Activated T-helper 2 cell treated with anti-CD3 and anti-CD28 coated beads, Interferon-gamma antibody, Interleukin-2, Interleukin-4, amounts not matched to agents 10 μg/mL and 5 μg/mL and 100 μg/mL, durations not matched to agents 14 hours and 24 hours and 36 hours (primary cell): ENCODE data around the gene L3MBTL4. TPM values are rescaled to one million over a fixed set of nuclear protein-coding genes. Genes with fewer than 3 reads are reported as not detected.

ENCODE experiments used
- DNase-seq: peaks from one replicate; pipeline ENCODE4 v3.0.0; 2021; ENCODE audit warnings: low spot score
- H3K27ac Mint-ChIP-seq: one replicate; pipeline ENCODE4 v1.8.0; 2021; ENCODE audit warnings: mixed read lengths
- H3K27me3 Mint-ChIP-seq: one replicate; pipeline ENCODE4 v1.8.0; 2021; ENCODE audit warnings: low read depth, mixed read lengths
- H3K36me3 Mint-ChIP-seq: one replicate; pipeline ENCODE4 v1.8.0; 2021; ENCODE audit warnings: low read depth, mixed read lengths
- H3K4me1 Mint-ChIP-seq: one replicate; pipeline ENCODE4 v1.8.0; 2021; ENCODE audit warnings: low read depth, mixed read lengths
- H3K4me3 Mint-ChIP-seq: one replicate; pipeline ENCODE4 v1.8.0; 2021; ENCODE audit warnings: low read depth, mild to moderate bottlenecking, moderate library complexity, mixed read lengths
- H3K9me3 Mint-ChIP-seq: one replicate; pipeline ENCODE4 v1.8.0; 2021; ENCODE audit warnings: mixed read lengths
- intact Hi-C: fragments of 100-400 bp; cut with micrococcal nuclease; formaldehyde crosslinking; loops from one replicate; pipeline ENCODE4 v1.15.1; 2023
- total RNA-seq: library from RNA; stranded (reverse); gene quantifications from 2 replicates; pipeline ENCODE4 v1.2.3, GENCODE V29; 2022

Gene L3MBTL4
- total RNA-seq, 1 donor from 2014 or later: 0.05 TPM

GRCh38 chr18:6031442-6031841, 383.3 kb downstream of the L3MBTL4 start:
- intact Hi-C loops: no loop called here
- peaks cover 4% of the 10 kb centered on the region for H3K27me3 Mint-ChIP-seq
- peaks cover 5% of the 10 kb centered on the region for H3K9me3 Mint-ChIP-seq
- DNase-seq: no peak
- no peak overlapping the region for H3K4me3 Mint-ChIP-seq
- H3K27ac Mint-ChIP-seq: no peak overlapping the region
- no peaks in the 10 kb centered on the region for H3K36me3 Mint-ChIP-seq
- peaks cover 4% of the 10 kb centered on the region for H3K4me1 Mint-ChIP-seq

- H3K4me1 Mint-ChIP-seq: peaks cover 4% of the 10 kb centered on the region
Observed at GRCh38 chr18:6031002-6031401, 383.7 kb downstream of the L3MBTL4 start.

GRCh38 chr18:6024745-6025248, 389.9 kb downstream of the L3MBTL4 start:
- Mint-ChIP-seq H3K4me3 (no peak overlapping the region), H3K4me1 (peaks cover 14% of the 10 kb centered on the region), H3K27me3 (peaks cover 21% of the 10 kb centered on the region), H3K9me3 (no peaks in the 10 kb centered on the region), H3K27ac (no peak overlapping the region), H3K36me3 (no peaks in the 10 kb centered on the region)
- intact Hi-C loops: no loop called here
- no peak for DNase-seq

More at GRCh38 chr18:6031002-6031401, 383.7 kb downstream of the L3MBTL4 start:
- H3K36me3 Mint-ChIP-seq: no peaks in the 10 kb centered on the region
- DNase-seq: no peak
- no peak overlapping the region for H3K4me3 Mint-ChIP-seq
- peaks cover under 1% of the 10 kb centered on the region for H3K9me3 Mint-ChIP-seq
- no peak overlapping the region for H3K27ac Mint-ChIP-seq
- intact Hi-C loops: no loop called here
- peaks cover 4% of the 10 kb centered on the region for H3K27me3 Mint-ChIP-seq

- intact Hi-C loops: no loop called here
- Mint-ChIP-seq H3K4me1 (peaks cover 14% of the 10 kb centered on the region), H3K9me3 (no peaks in the 10 kb centered on the region), H3K4me3 (no peak overlapping the region), H3K36me3 (no peaks in the 10 kb centered on the region), H3K27ac (no peak overlapping the region), H3K27me3 (peaks cover 21% of the 10 kb centered on the region)
- no peak for DNase-seq
Observed at GRCh38 chr18:6023551-6023950, 391.2 kb downstream of the L3MBTL4 start.

GRCh38 chr18:6022845-6023244, 391.9 kb downstream of the L3MBTL4 start:
- H3K36me3 Mint-ChIP-seq: no peaks in the 10 kb centered on the region
- H3K27ac Mint-ChIP-seq: no peak overlapping the region
- peaks cover 24% of the 10 kb centered on the region for H3K27me3 Mint-ChIP-seq
- no peak overlapping the region for H3K4me3 Mint-ChIP-seq
- H3K9me3 Mint-ChIP-seq: no peaks in the 10 kb centered on the region
- intact Hi-C loops: no loop called here
- no peak for DNase-seq
- H3K4me1 Mint-ChIP-seq: peaks cover 14% of the 10 kb centered on the region

- intact Hi-C loops: no loop called here
- H3K4me3 Mint-ChIP-seq: no peak overlapping the region
Observed at GRCh38 chr18:6022074-6022444, 392.7 kb downstream of the L3MBTL4 start.

GRCh38 chr18:6021306-6022073, 393.2 kb downstream of the L3MBTL4 start:
- H3K27ac Mint-ChIP-seq: no peak overlapping the region
- peaks cover 24% of the 10 kb centered on the region for H3K27me3 Mint-ChIP-seq
- intact Hi-C loops: no loop called here

More at GRCh38 chr18:6022074-6022444, 392.7 kb downstream of the L3MBTL4 start:
- Mint-ChIP-seq H3K27ac (no peak overlapping the region), H3K36me3 (no peaks in the 10 kb centered on the region), H3K27me3 (peaks cover 24% of the 10 kb centered on the region), H3K9me3 (no peaks in the 10 kb centered on the region), H3K4me1 (peaks cover 14% of the 10 kb centered on the region)
- no peak for DNase-seq

GRCh38 chr18:6018671-6019070, 396.0 kb downstream of the L3MBTL4 start:
- peaks cover 12% of the 10 kb centered on the region for H3K4me1 Mint-ChIP-seq
- H3K27me3 Mint-ChIP-seq: peaks cover 18% of the 10 kb centered on the region
- H3K36me3 Mint-ChIP-seq: no peaks in the 10 kb centered on the region
- H3K27ac Mint-ChIP-seq: no peak overlapping the region
- DNase-seq: no peak
- no peak overlapping the region for H3K4me3 Mint-ChIP-seq
- intact Hi-C loops: no loop called here
- H3K9me3 Mint-ChIP-seq: no peaks in the 10 kb centered on the region

More at GRCh38 chr18:6021306-6022073, 393.2 kb downstream of the L3MBTL4 start:
- Mint-ChIP-seq H3K9me3 (no peaks in the 10 kb centered on the region), H3K36me3 (no peaks in the 10 kb centered on the region), H3K4me3 (no peak overlapping the region), H3K4me1 (peaks cover 14% of the 10 kb centered on the region)
- DNase-seq: no peak

GRCh38 chr18:6017171-6017570, 397.5 kb downstream of the L3MBTL4 start:
- H3K27ac Mint-ChIP-seq: no peak overlapping the region
- intact Hi-C loops: no loop called here
- peaks cover 9% of the 10 kb centered on the region for H3K4me1 Mint-ChIP-seq
- H3K27me3 Mint-ChIP-seq: peaks cover 14% of the 10 kb centered on the region
- no peak for DNase-seq
- no peak overlapping the region for H3K4me3 Mint-ChIP-seq
- no peaks in the 10 kb centered on the region for H3K9me3 Mint-ChIP-seq
- no peaks in the 10 kb centered on the region for H3K36me3 Mint-ChIP-seq

- intact Hi-C loops: no loop called here
Observed at GRCh38 chr18:6015364-6015763, 399.3 kb downstream of the L3MBTL4 start.

GRCh38 chr18:6013171-6013810, 401.4 kb downstream of the L3MBTL4 start:
- no peak overlapping the region for H3K4me3 Mint-ChIP-seq
- H3K9me3 Mint-ChIP-seq: no peaks in the 10 kb centered on the region
- no peak overlapping the region for H3K27ac Mint-ChIP-seq
- peaks cover under 1% of the 10 kb centered on the region for H3K4me1 Mint-ChIP-seq
- no peaks in the 10 kb centered on the region for H3K36me3 Mint-ChIP-seq
- peaks cover 1% of the 10 kb centered on the region for H3K27me3 Mint-ChIP-seq
- intact Hi-C loops: no loop called here
- DNase-seq: no peak

More at GRCh38 chr18:6015364-6015763, 399.3 kb downstream of the L3MBTL4 start:
- H3K27ac Mint-ChIP-seq: no peak overlapping the region
- no peak for DNase-seq
- no peaks in the 10 kb centered on the region for H3K36me3 Mint-ChIP-seq
- H3K27me3 Mint-ChIP-seq: peaks cover 10% of the 10 kb centered on the region
- H3K4me1 Mint-ChIP-seq: no peaks in the 10 kb centered on the region
- H3K4me3 Mint-ChIP-seq: no peak overlapping the region
- no peaks in the 10 kb centered on the region for H3K9me3 Mint-ChIP-seq

GRCh38 chr18:6010921-6011320, 403.8 kb downstream of the L3MBTL4 start:
- Mint-ChIP-seq H3K27ac (no peak overlapping the region), H3K4me1 (peaks cover 13% of the 10 kb centered on the region), H3K4me3 (no peak overlapping the region), H3K27me3 (peaks cover 2% of the 10 kb centered on the region), H3K9me3 (peaks cover 5% of the 10 kb centered on the region), H3K36me3 (no peaks in the 10 kb centered on the region)
- intact Hi-C loops: no loop called here
- no peak for DNase-seq

GRCh38 chr18:6010284-6010683, 404.4 kb downstream of the L3MBTL4 start:
- intact Hi-C loops: no loop called here
- no peak overlapping the region for H3K27ac Mint-ChIP-seq
- peaks cover 6% of the 10 kb centered on the region for H3K9me3 Mint-ChIP-seq
- no peak overlapping the region for H3K4me3 Mint-ChIP-seq
- no peak for DNase-seq
- peaks cover 2% of the 10 kb centered on the region for H3K27me3 Mint-ChIP-seq
- no peaks in the 10 kb centered on the region for H3K36me3 Mint-ChIP-seq
- H3K4me1 Mint-ChIP-seq: peaks cover 16% of the 10 kb centered on the region
